Measurements from ENCODE around the gene GRIP2.

Gene GRIP2

GRCh38 chr3:14511623-14512280 is 28.4 kb downstream of the GRIP2 start:
- H3K4me3 ChIP-seq (ENCODE audit: low read depth, low read length): no peak overlapping the region
- TF ChIP-seq POLR2A (IDR thresholded peaks at IDR 0.05; ENCODE audit: extremely low read depth, insufficient read length) (no peak), MYC (IDR thresholded peaks at IDR 0.05; ENCODE audit: low read depth, low read length) (no peak), MAX (IDR thresholded peaks at IDR 0.05; ENCODE audit: low read depth, low read length) (no peak)
- TF ChIP-seq, protein P1, sequence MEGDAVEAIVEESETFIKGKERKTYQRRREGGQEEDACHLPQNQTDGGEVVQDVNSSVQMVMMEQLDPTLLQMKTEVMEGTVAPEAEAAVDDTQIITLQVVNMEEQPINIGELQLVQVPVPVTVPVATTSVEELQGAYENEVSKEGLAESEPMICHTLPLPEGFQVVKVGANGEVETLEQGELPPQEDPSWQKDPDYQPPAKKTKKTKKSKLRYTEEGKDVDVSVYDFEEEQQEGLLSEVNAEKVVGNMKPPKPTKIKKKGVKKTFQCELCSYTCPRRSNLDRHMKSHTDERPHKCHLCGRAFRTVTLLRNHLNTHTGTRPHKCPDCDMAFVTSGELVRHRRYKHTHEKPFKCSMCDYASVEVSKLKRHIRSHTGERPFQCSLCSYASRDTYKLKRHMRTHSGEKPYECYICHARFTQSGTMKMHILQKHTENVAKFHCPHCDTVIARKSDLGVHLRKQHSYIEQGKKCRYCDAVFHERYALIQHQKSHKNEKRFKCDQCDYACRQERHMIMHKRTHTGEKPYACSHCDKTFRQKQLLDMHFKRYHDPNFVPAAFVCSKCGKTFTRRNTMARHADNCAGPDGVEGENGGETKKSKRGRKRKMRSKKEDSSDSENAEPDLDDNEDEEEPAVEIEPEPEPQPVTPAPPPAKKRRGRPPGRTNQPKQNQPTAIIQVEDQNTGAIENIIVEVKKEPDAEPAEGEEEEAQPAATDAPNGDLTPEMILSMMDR (IDR thresholded peaks at IDR 0.05; ENCODE audit: low read depth, low read length): no peak
- no peak for DNase-seq (ENCODE audit: low read depth)

GRCh38 chr3:14510838-14511622 is 29.1 kb downstream of the GRIP2 start:
- H3K4me3 ChIP-seq (ENCODE audit: low read depth, low read length): no peak overlapping the region
- TF ChIP-seq MAX (IDR thresholded peaks at IDR 0.05; ENCODE audit: low read depth, low read length): no peak
- TF ChIP-seq MYC (IDR thresholded peaks at IDR 0.05; ENCODE audit: low read depth, low read length): no peak
- TF ChIP-seq, protein P1 (IDR thresholded peaks at IDR 0.05; ENCODE audit: low read depth, low read length): no peak
- TF ChIP-seq POLR2A (IDR thresholded peaks at IDR 0.05; ENCODE audit: extremely low read depth, insufficient read length): no peak
- DNase-seq (ENCODE audit: low read depth): no peak

DNA sequence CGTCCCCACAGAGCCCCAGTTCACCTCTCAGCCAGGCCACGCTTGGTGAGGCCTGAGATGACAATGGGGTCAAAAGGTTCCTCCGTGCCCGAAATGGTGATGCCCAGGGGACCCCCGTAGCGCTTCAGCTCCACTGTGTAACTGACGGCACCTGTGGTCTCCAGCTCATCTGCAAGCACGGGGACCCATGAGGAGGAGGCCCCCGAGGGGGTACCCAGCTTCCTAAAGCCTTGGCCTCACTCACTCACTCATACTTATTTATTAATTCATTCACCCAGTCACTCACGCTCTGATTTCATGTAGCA is 30.4 kb downstream of the GRIP2 start:
- no peak for TF ChIP-seq MYC (IDR thresholded peaks at IDR 0.05; ENCODE audit: low read depth, low read length)
- TF ChIP-seq MAX (IDR thresholded peaks at IDR 0.05; ENCODE audit: low read depth, low read length): no peak
- TF ChIP-seq POLR2A (IDR thresholded peaks at IDR 0.05; ENCODE audit: extremely low read depth, insufficient read length): no peak
- TF ChIP-seq, protein P1 (IDR thresholded peaks at IDR 0.05; ENCODE audit: low read depth, low read length): no peak
- no peak overlapping the region for H3K4me3 ChIP-seq (ENCODE audit: low read depth, low read length)
- no peak for DNase-seq (ENCODE audit: low read depth)

GRCh38 chr3:14508966-14509795 is 31.0 kb downstream of the GRIP2 start:
- DNase-seq (ENCODE audit: low read depth): peak; percentile 69
- no peak overlapping the region for H3K4me3 ChIP-seq (ENCODE audit: low read depth, low read length)
- TF ChIP-seq, protein P1 (IDR thresholded peaks at IDR 0.05; ENCODE audit: low read depth, low read length): peak; percentile 72
- TF ChIP-seq POLR2A (IDR thresholded peaks at IDR 0.05; ENCODE audit: extremely low read depth, insufficient read length): no peak

DNA sequence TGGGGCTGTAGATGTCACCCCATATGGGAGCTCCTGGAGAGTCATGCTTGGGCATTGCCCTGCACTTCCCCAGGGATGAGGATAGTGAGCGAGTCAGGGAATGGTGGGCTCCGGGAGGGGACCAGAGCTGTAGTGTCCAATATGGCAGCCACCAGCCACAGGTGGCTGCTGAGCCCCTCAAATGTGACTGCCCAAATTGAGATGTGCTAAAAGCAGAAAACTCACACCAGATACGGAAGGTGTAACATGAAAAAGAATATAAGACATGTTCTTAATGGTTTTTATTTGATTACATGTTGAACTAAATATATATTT is 31.7 kb downstream of the GRIP2 start:
- DNase-seq (ENCODE audit: low read depth): no peak
- no peak for TF ChIP-seq MYC (IDR thresholded peaks at IDR 0.05; ENCODE audit: low read depth, low read length)
- TF ChIP-seq MAX (IDR thresholded peaks at IDR 0.05; ENCODE audit: low read depth, low read length): no peak
- no peak for TF ChIP-seq POLR2A (IDR thresholded peaks at IDR 0.05; ENCODE audit: extremely low read depth, insufficient read length)
- TF ChIP-seq, protein P1 (IDR thresholded peaks at IDR 0.05; ENCODE audit: low read depth, low read length): no peak
- no peak overlapping the region for H3K4me3 ChIP-seq (ENCODE audit: low read depth, low read length)
